GM19324 (cell line): ENCODE measurements around the gene USP7.

Experiments
- ATAC-seq: cut with Tn5 transposase; IDR thresholded peaks from one replicate; pipeline ENCODE4 v1.9.1; 2021; ENCODE audit warnings: mild to moderate bottlenecking, moderate library complexity; ENCODE audit not compliant: unreplicated experiment, low FRiP score

Gene USP7

GRCh38 chr16:8867216-8867931 lies 96.3 kb downstream of the USP7 start:
- no peak for ATAC-seq

- no peak for ATAC-seq
Measured at GRCh38 chr16:8866884-8867215, 96.9 kb downstream of the USP7 start.

- ATAC-seq: no peak
Measured at GRCh38 chr16:8866118-8866883, 97.4 kb downstream of the USP7 start.

GRCh38 chr16:8865145-8865882 lies 98.4 kb downstream of the USP7 start:
- no peak for ATAC-seq

- no peak for ATAC-seq
Measured at GRCh38 chr16:8864480-8865110, 99.1 kb downstream of the USP7 start.

GRCh38 chr16:8863594-8864424 lies 99.9 kb downstream of the USP7 start:
- no peak for ATAC-seq

GRCh38 chr16:8862309-8863130 lies 101.2 kb downstream of the USP7 start:
- ATAC-seq: no peak

- ATAC-seq: no peak
Measured at GRCh38 chr16:8861563-8862308, 102.0 kb downstream of the USP7 start.

GRCh38 chr16:8859913-8860881 lies 103.5 kb downstream of the USP7 start:
- no peak for ATAC-seq

GRCh38 chr16:8858994-8859912 lies 104.5 kb downstream of the USP7 start:
- no peak for ATAC-seq

- no peak for ATAC-seq
Measured at GRCh38 chr16:8855972-8856371, 107.7 kb downstream of the USP7 start.

GRCh38 chr16:8855051-8855786 lies 108.5 kb downstream of the USP7 start:
- ATAC-seq: no peak

- no peak for ATAC-seq
Measured at GRCh38 chr16:8854298-8854948, 109.3 kb downstream of the USP7 start.

GRCh38 chr16:8853611-8854010 lies 110.1 kb downstream of the USP7 start:
- no peak for ATAC-seq

- ATAC-seq: no peak
Measured at GRCh38 chr16:8853150-8853549, 110.6 kb downstream of the USP7 start.
